HCT116 (cell line): ENCODE measurements around the gene MICALL2. TPM values are rescaled to one million over a fixed set of nuclear protein-coding genes. Genes with fewer than 3 reads are reported as not detected.

Experiments
- ATAC-seq: fragments of 200-7000 bp; cut with Tn5 transposase; 2 replicates; pipeline ENCODE4 v1.9.1; 2020; ENCODE audit warnings: mild to moderate bottlenecking, moderate library complexity
- BruUV-seq: library from RNA; stranded (reverse); fragments of 400-500 nt; replicated peaks from 2 replicates; lab custom pipeline; 2021; lab: Mats Ljungman, UMichigan
- CTCF ChIA-PET: fragments of 300-600 bp; sonication (Branson Sonifier 250); formaldehyde crosslinking; loops from one replicate; lab custom pipeline; 2021; ENCODE audit warnings: antibody characterized with exemption; lab: Charles Lee
- POLR2A ChIA-PET: fragments of 300-600, 350-600 bp; sonication (Branson Sonifier 250); formaldehyde crosslinking; loops from one replicate; lab custom pipeline; 2021; ENCODE audit warnings: antibody characterized with exemption; lab: Charles Lee
- RAD21 ChIA-PET, 2 experiments: fragments of 300-600 bp; sonication (Branson Sonifier 250); formaldehyde crosslinking; loops; one replicate each; lab custom pipeline; 2023; ENCODE audit warnings: low total read pairs in 2 of 2; ENCODE audit not compliant: uncharacterized antibody in 2 of 2, unreplicated experiment in 2 of 2, low non-redundant PET in 1 of 2; lab: Charles Lee
- DNase-seq: peaks from one replicate; pipeline ENCODE4 v3.0.0-alpha.2; 2010; ENCODE audit warnings: low read depth, low spot score
- H2AFZ ChIP-seq: fragments of 200-600 bp; shearing (Covaris generic), sonication (generic); 2 replicates; pipeline ENCODE4 v1.6.1; 2017; ENCODE audit warnings: low read depth, mixed run types, mixed read lengths, antibody characterized with exemption, low read length; ENCODE audit not compliant: poor library complexity, severe bottlenecking
- H3K27ac ChIP-seq: 2 replicates; pipeline ENCODE4 v1.5.1; 2012; ENCODE audit warnings: low read depth, low read length
- H3K27me3 ChIP-seq: fragments of 200-600 bp; sonication (generic); 2 replicates; pipeline ENCODE4 v1.6.1; 2016; ENCODE audit warnings: mixed run types, low read length, mixed read lengths; ENCODE audit not compliant: insufficient read depth
- H3K36me3 ChIP-seq, 2 experiments: fragments of 200-500 bp in 1 of 2; fragments of 200-600 bp in 1 of 2; sonication (Bioruptor generic) in 1 of 2; sonication (generic) in 1 of 2; 2 replicates each; pipeline versions ENCODE4 v1.5.1 to v1.6.1; 2014 to 2016; ENCODE audit warnings: low read length in 2 of 2, inconsistent platforms in 1 of 2, mixed read lengths in 1 of 2, mixed run types in 1 of 2; ENCODE audit not compliant: insufficient read depth in 2 of 2, control insufficient read depth in 1 of 2
- H3K4me1 ChIP-seq, 2 experiments: fragments of 200-600 bp in 1 of 2; sonication (generic) in 1 of 2; 2 replicates each; pipeline versions ENCODE4 v1.5.1 to v1.6.1; 2012 to 2017; ENCODE audit warnings: low read length in 2 of 2, inconsistent platforms in 1 of 2, mild to moderate bottlenecking in 1 of 2, mixed read lengths in 1 of 2, mixed run types in 1 of 2, moderate library complexity in 1 of 2; ENCODE audit not compliant: insufficient read depth in 2 of 2, control insufficient read depth in 1 of 2
- H3K4me2 ChIP-seq: fragments of 200-600 bp; sonication (generic); 2 replicates; pipeline ENCODE4 v1.6.1; 2017; ENCODE audit warnings: mixed run types, low read length, mixed read lengths
- H3K4me3 ChIP-seq, 2 experiments: fragments of 200-600 bp in 1 of 2; sonication (generic) in 1 of 2; replicated peaks in 1 of 2; 2 replicates each; pipeline ENCODE4 v1.5.1; 2011 to 2016; ENCODE audit warnings: low read length in 2 of 2, control low read depth in 1 of 2, low read depth in 1 of 2, mild to moderate bottlenecking in 1 of 2, mixed read lengths in 1 of 2, mixed run types in 1 of 2
- H3K79me2 ChIP-seq: fragments of 200-600 bp; sonication (generic); 2 replicates; pipeline ENCODE4 v1.6.1; 2017; ENCODE audit warnings: mild to moderate bottlenecking, mixed run types, low read length, moderate library complexity, mixed read lengths; ENCODE audit not compliant: insufficient read depth
- H3K9ac ChIP-seq: fragments of 200-600 bp; sonication (generic); 2 replicates; pipeline ENCODE4 v1.6.1; 2016; ENCODE audit warnings: low read length, mixed read lengths
- H3K9me2 ChIP-seq: fragments of 200-600 bp; sonication (generic), shearing (Covaris generic); 2 replicates; pipeline ENCODE4 v1.6.1; 2017; ENCODE audit warnings: mixed run types, mild to moderate bottlenecking, moderate library complexity; ENCODE audit not compliant: insufficient read depth
- H3K9me3 ChIP-seq, 2 experiments: fragments of 200-500 bp in 1 of 2; fragments of 200-600 bp in 1 of 2; sonication (Bioruptor generic) in 1 of 2; sonication (generic) in 1 of 2; 2 replicates each; pipeline ENCODE4 v1.6.1; 2014 to 2017; ENCODE audit warnings: low read length in 2 of 2, mixed read lengths in 2 of 2, inconsistent platforms in 1 of 2, low read depth in 1 of 2, mild to moderate bottlenecking in 1 of 2, mixed run types in 1 of 2, moderate library complexity in 1 of 2; ENCODE audit not compliant: control insufficient read depth in 1 of 2, insufficient read depth in 1 of 2
- H4K20me1 ChIP-seq: fragments of 200-600 bp; sonication (generic), shearing (Covaris generic); 2 replicates; pipeline ENCODE4 v1.6.1; 2017; ENCODE audit warnings: mixed run types, mild to moderate bottlenecking, moderate library complexity; ENCODE audit not compliant: insufficient read depth
- CEBPB ChIP-seq: IDR thresholded peaks from 2 replicates; pipeline ENCODE4 v1.6.1; 2012; ENCODE audit warnings: low read depth
- EGR1 ChIP-seq: IDR thresholded peaks from 2 replicates; pipeline ENCODE4 v1.6.1; 2012; ENCODE audit warnings: low read depth
- ELF1 ChIP-seq: IDR thresholded peaks from 2 replicates; pipeline ENCODE4 v1.6.1; 2012; ENCODE audit warnings: low read depth, borderline replicate concordance
- EZH2 ChIP-seq: fragments of 200-600 bp; sonication (generic); IDR thresholded peaks from 2 replicates; pipeline ENCODE4 v1.6.1; 2017; ENCODE audit warnings: antibody characterized with exemption, mixed run types
- EZH2phosphoT487 ChIP-seq: fragments of 200-600 bp; IDR thresholded peaks from 2 replicates; pipeline ENCODE4 v1.6.1; 2018; ENCODE audit warnings: antibody characterized with exemption, borderline replicate concordance
- FOSL1 ChIP-seq: IDR thresholded peaks from 2 replicates; pipeline ENCODE4 v1.6.1; 2012; ENCODE audit warnings: low read depth
- POLR2A ChIP-seq: IDR thresholded peaks from 2 replicates; pipeline ENCODE4 v1.7.0; 2011; ENCODE audit warnings: borderline replicate concordance; ENCODE audit not compliant: insufficient read depth, insufficient read length; ENCODE audit errors: extremely low read depth
- POLR2AphosphoS5 ChIP-seq: IDR thresholded peaks from 2 replicates; pipeline ENCODE4 v1.6.1; 2011; ENCODE audit warnings: mild to moderate bottlenecking, low read depth, low read length, moderate library complexity
- RAD21 ChIP-seq: IDR thresholded peaks from 2 replicates; pipeline ENCODE4 v1.6.1; 2012; ENCODE audit warnings: low read depth, mild to moderate bottlenecking
- SIN3A ChIP-seq: IDR thresholded peaks from 2 replicates; pipeline ENCODE4 v1.6.1; 2012; ENCODE audit warnings: low read depth
- SP1 ChIP-seq: IDR thresholded peaks from 2 replicates; pipeline ENCODE4 v1.6.1; 2012; ENCODE audit warnings: low read depth
- SRF ChIP-seq: IDR thresholded peaks from 2 replicates; pipeline ENCODE4 v1.6.1; 2012; ENCODE audit warnings: low read depth
- ZFX ChIP-seq: fragments of 450-650 bp; IDR thresholded peaks from 2 replicates; pipeline ENCODE4 v1.6.1; 2017
- ZNF274 ChIP-seq: fragments of 200-500 bp; sonication (Bioruptor generic); IDR thresholded peaks from 2 replicates; pipeline ENCODE4 v1.6.1; 2014; ENCODE audit warnings: mild to moderate bottlenecking, low read depth, low read length, inconsistent platforms
- intact Hi-C: fragments of 100-400 bp; cut with micrococcal nuclease; formaldehyde crosslinking; loops from 2 replicates; pipeline ENCODE4 v1.10.0; 2022
- total RNA-seq: library from RNA; stranded (reverse); gene quantifications from one replicate; pipeline ENCODE4 v1.2.1, GENCODE V29; 2021; ENCODE audit not compliant: unreplicated experiment
- TF ChIP-seq, protein P1 (sequence below): IDR thresholded peaks from 2 replicates; pipeline ENCODE4 v1.6.1; 2012
- TF ChIP-seq, protein P2 (sequence below): IDR thresholded peaks from 2 replicates; pipeline ENCODE4 v1.6.1; 2011; ENCODE audit warnings: mild to moderate bottlenecking, low read length, moderate library complexity; ENCODE audit not compliant: insufficient replicate concordance; ENCODE audit errors: extremely low read depth
- TF ChIP-seq, protein P3 (sequence below): IDR thresholded peaks from 2 replicates; pipeline ENCODE4 v1.6.1; 2012
- TF ChIP-seq, protein P4 (sequence below), 3 experiments: fragments of 200-600 bp in 1 of 3; sonication (generic) in 1 of 3; IDR thresholded peaks in 2 of 3; conservative IDR thresholded peaks in 1 of 3; 2 replicates each; pipeline ENCODE4 v1.5.1; 2012 to 2017; ENCODE audit warnings: low read depth in 2 of 3, low read length in 2 of 3, antibody characterized with exemption in 1 of 3, borderline replicate concordance in 1 of 3, control low read depth in 1 of 3, mild to moderate bottlenecking in 1 of 3, mixed read lengths in 1 of 3, mixed run types in 1 of 3, moderate library complexity in 1 of 3; ENCODE audit not compliant: insufficient read depth in 1 of 3

Gene MICALL2
- total RNA-seq, 1 experiment from 2014 or later = 60.7 TPM

DNA sequence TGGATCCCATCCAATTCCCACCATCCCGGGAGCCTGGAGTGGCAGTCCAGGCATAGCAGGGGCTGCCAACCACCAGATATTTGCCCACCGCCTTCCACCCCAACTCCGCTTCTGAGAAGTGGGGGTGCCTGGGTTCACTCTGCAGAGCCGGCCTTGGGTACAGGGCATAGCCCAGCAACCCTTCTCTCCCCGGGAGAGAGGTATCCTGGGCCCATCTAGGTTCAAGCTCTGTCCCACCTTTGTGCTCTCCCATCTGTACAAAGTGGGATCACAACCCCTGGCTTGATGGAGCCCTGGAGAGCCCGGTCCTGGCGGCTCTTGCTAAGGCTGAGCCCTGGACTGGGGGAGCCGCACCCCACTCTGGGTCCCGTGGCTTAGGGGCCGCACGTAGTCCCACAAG, 12.2 kb downstream of the MICALL2 start (continued):
- TF ChIP-seq, protein P1, sequence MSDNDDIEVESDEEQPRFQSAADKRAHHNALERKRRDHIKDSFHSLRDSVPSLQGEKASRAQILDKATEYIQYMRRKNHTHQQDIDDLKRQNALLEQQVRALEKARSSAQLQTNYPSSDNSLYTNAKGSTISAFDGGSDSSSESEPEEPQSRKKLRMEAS = no peak
- TF ChIP-seq EZH2phosphoT487 = no peak
- no peak for TF ChIP-seq EGR1
- TF ChIP-seq POLR2AphosphoS5 = no peak
- TF ChIP-seq SIN3A = no peak

DNA sequence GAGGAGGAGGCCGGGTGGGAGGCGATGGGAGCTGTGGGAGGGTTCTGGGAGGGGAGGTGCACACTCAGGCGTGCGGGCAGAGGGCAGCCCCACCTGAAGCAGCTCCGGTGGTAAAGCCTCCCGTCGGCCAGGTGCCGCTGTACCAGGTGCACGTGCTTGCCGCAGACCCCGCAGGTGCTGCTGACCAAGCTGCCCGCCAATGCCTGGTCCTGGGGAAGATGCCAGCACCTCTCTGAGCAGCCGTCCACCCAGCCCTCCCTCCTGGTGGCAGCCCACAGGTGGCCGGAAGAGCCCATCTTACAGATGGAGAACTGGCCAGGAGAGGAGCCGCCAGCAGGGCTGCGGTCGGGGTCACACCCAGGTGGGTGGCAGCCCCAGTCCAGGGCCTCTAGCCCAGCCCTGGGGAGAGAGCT, 12.6 kb downstream of the MICALL2 start:
- H3K27ac ChIP-seq = peak overlapping the region; percentile 67; the same call in 1 of the 2 replicates
- H3K27me3 ChIP-seq = no peaks in the 10 kb centered on the region
- no peaks in the 10 kb centered on the region; a peak in 1 of 4 replicates for H3K36me3 ChIP-seq
- ChIA-PET POLR2A (no interaction called here), CTCF (no interaction called here), RAD21 (no interaction called here)
- H3K79me2 ChIP-seq = peaks cover 9% of the 10 kb centered on the region; the same call in 1 of the 2 replicates
- no peak overlapping the region for H3K4me3 ChIP-seq
- H3K4me1 ChIP-seq = peaks cover 0 to 3% of the 10 kb centered on the region in 2 experiments; a peak in 2 of 4 replicates
- H3K4me2 ChIP-seq = no peak overlapping the region
- no peaks in the 10 kb centered on the region for H4K20me1 ChIP-seq
- H3K9ac ChIP-seq = no peak overlapping the region
- ATAC-seq (peak; percentile 26), DNase-seq (no peak)
- no peaks in the 10 kb centered on the region for H3K9me3 ChIP-seq
- H3K9me2 ChIP-seq = no peaks in the 10 kb centered on the region
- intact Hi-C loops = no loop called here
- TF ChIP-seq, protein P1 = no peak
- TF ChIP-seq EZH2phosphoT487 (no peak), CEBPB (no peak), RAD21 (no peak), ZNF274 (no peak), FOSL1 (no peak), POLR2A (no peak), SP1 (no peak), EZH2 (no peak), ELF1 (no peak), ZFX (no peak), SIN3A (no peak), SRF (no peak)
- TF ChIP-seq, protein P2, sequence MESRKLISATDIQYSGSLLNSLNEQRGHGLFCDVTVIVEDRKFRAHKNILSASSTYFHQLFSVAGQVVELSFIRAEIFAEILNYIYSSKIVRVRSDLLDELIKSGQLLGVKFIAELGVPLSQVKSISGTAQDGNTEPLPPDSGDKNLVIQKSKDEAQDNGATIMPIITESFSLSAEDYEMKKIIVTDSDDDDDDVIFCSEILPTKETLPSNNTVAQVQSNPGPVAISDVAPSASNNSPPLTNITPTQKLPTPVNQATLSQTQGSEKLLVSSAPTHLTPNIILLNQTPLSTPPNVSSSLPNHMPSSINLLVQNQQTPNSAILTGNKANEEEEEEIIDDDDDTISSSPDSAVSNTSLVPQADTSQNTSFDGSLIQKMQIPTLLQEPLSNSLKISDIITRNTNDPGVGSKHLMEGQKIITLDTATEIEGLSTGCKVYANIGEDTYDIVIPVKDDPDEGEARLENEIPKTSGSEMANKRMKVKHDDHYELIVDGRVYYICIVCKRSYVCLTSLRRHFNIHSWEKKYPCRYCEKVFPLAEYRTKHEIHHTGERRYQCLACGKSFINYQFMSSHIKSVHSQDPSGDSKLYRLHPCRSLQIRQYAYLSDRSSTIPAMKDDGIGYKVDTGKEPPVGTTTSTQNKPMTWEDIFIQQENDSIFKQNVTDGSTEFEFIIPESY = no peak
- TF ChIP-seq, protein P3, sequence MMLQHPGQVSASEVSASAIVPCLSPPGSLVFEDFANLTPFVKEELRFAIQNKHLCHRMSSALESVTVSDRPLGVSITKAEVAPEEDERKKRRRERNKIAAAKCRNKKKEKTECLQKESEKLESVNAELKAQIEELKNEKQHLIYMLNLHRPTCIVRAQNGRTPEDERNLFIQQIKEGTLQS = no peak
- TF ChIP-seq, protein P4, sequence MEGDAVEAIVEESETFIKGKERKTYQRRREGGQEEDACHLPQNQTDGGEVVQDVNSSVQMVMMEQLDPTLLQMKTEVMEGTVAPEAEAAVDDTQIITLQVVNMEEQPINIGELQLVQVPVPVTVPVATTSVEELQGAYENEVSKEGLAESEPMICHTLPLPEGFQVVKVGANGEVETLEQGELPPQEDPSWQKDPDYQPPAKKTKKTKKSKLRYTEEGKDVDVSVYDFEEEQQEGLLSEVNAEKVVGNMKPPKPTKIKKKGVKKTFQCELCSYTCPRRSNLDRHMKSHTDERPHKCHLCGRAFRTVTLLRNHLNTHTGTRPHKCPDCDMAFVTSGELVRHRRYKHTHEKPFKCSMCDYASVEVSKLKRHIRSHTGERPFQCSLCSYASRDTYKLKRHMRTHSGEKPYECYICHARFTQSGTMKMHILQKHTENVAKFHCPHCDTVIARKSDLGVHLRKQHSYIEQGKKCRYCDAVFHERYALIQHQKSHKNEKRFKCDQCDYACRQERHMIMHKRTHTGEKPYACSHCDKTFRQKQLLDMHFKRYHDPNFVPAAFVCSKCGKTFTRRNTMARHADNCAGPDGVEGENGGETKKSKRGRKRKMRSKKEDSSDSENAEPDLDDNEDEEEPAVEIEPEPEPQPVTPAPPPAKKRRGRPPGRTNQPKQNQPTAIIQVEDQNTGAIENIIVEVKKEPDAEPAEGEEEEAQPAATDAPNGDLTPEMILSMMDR (IDR thresholded peaks at IDR 0.05 in 2 of 3, conservative IDR thresholded peaks at IDR 0.05 in 1 of 3; ENCODE audit: borderline replicate concordance in 1 of 3, insufficient read depth in 1 of 3, low read depth in 2 of 3, low read length in 2 of 3) = no peak
- no peak overlapping the region for H2AFZ ChIP-seq
- BruUV-seq = no TSS peak
